BJ (cell line): ENCODE results near the gene APEX1. TPM values are rescaled to one million over a fixed set of nuclear protein-coding genes. Genes with fewer than 3 reads are reported as not detected.

Source experiments
- CTCF ChIA-PET: fragments of 350-600 bp; formaldehyde crosslinking; extraction: SDS; loops from one replicate; lab custom pipeline; 2021; ENCODE audit warnings: antibody characterized with exemption, inconsistent platforms; lab: Yijun Ruan, JAX
- POLR2A ChIA-PET: fragments of 300-600 bp; sonication (Branson Sonifier 250); formaldehyde crosslinking; extraction: SDS; loops from one replicate; lab custom pipeline; 2021; ENCODE audit warnings: antibody characterized with exemption; lab: Charles Lee
- DNase-seq: peaks from one replicate; pipeline ENCODE4 v3.0.0-alpha.2; 2011; ENCODE audit warnings: low read depth
- H3K27me3 ChIP-seq: 2 replicates; pipeline ENCODE4 v1.6.0; 2011; ENCODE audit warnings: low read length; ENCODE audit not compliant: control insufficient read depth, insufficient read depth
- H3K36me3 ChIP-seq: 2 replicates; pipeline ENCODE4 v1.5.1; 2011; ENCODE audit warnings: low read length; ENCODE audit not compliant: control insufficient read depth, insufficient read depth
- H3K4me3 ChIP-seq: 2 replicates; pipeline ENCODE4 v1.5.1; 2011; ENCODE audit warnings: low read depth, mild to moderate bottlenecking, control low read depth, low read length
- CTCF ChIP-seq: IDR thresholded peaks from 2 replicates; pipeline ENCODE4 v1.5.1; 2011; ENCODE audit warnings: low read depth, mild to moderate bottlenecking, control low read depth, inconsistent platforms, low read length, moderate library complexity; ENCODE audit not compliant: insufficient read depth
- polyA plus RNA-seq: library from polyadenylated mRNA; depleted of rRNA; stranded (reverse); fragments of >200 nt; gene quantifications from 2 replicates; pipeline ENCODE4 v1.2.3, GENCODE V29; 2011

APEX1 gene
- polyA plus RNA-seq, 1 experiment = 219 TPM

DNA sequence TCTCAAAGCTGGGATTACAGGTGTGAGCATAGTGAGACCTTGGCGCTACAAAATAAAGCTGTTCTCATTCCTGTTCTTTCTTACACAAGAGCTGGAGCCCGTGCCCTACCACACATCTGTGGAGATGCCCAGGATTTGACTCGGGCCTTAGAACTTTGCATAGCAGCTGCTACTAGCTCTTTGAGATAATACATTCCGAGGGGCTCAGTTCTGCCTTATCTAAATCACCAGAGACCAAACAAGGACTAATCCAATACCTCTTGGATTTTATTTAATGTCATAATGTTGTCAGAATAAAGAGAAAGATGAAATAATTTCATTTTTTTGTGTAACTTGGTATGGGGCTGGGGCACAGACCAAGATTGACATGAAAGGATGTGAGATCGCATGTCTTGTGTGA, 21.8 kb downstream of the APEX1 start:
- CTCF ChIA-PET = no interaction called here
- peaks cover 2% of the 10 kb centered on the region; the same call in 1 of the 2 replicates for H3K36me3 ChIP-seq
- POLR2A ChIA-PET = no interaction called here

GRCh38 chr14:20477211-20477876, 22.3 kb downstream of the APEX1 start:
- Histone ChIP-seq H3K27me3 (no peaks in the 10 kb centered on the region), H3K36me3 (peaks cover 2% of the 10 kb centered on the region; the same call in 1 of the 2 replicates), H3K4me3 (no peak overlapping the region)
- ChIA-PET POLR2A (no interaction called here), CTCF (no interaction called here)
- no peak for TF ChIP-seq CTCF
- no peak for DNase-seq

More for the DNA sequence above, 21.8 kb downstream of the APEX1 start:
- Histone ChIP-seq H3K4me3 (no peak overlapping the region), H3K27me3 (no peaks in the 10 kb centered on the region)
- TF ChIP-seq CTCF = no peak
- no peak for DNase-seq

DNA sequence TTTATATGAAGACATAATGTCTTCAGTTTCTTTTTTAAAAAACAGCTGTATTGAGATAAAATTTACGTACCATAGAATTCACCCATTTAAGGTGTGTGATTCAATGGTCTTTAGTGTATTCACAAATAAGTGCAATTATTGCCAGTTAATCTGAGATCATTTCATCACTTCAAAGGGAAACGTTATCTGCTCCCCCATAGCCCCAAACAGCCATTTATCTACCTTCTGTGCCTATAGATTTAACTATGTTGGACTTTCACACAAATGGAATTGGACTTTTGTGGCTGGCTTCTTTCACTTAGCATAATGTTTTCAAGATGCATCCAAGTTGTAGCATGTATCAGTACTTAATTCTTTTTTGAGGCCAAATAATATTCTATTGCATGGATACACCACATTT, 23.9 kb downstream of the APEX1 start:
- ChIA-PET CTCF (interaction anchor here (1.1 kb wide), 1 partner anchor 53 kb away, joined by 3 read pairs; no protein-coding TSS in a partner anchor), POLR2A (no interaction called here)
- no peaks in the 10 kb centered on the region for H3K27me3 ChIP-seq
- no peak for TF ChIP-seq CTCF
- DNase-seq = no peak
- H3K4me3 ChIP-seq = no peak overlapping the region
- H3K36me3 ChIP-seq = peaks cover 2% of the 10 kb centered on the region; the same call in 1 of the 2 replicates

GRCh38 chr14:20482382-20482781, 27.4 kb downstream of the APEX1 start:
- Histone ChIP-seq H3K36me3 (no peaks in the 10 kb centered on the region), H3K4me3 (no peak overlapping the region), H3K27me3 (no peaks in the 10 kb centered on the region; the same call in none of the 2 replicates)
- DNase-seq = no peak
- ChIA-PET POLR2A (no interaction called here), CTCF (interaction anchor here (1.4 kb wide), 1 partner anchor 9 kb away, joined by 3 read pairs; no protein-coding TSS in a partner anchor)
- TF ChIP-seq CTCF = no peak

- Histone ChIP-seq H3K36me3 (no peaks in the 10 kb centered on the region), H3K4me3 (no peak overlapping the region), H3K27me3 (no peaks in the 10 kb centered on the region; the same call in none of the 2 replicates)
- no peak for TF ChIP-seq CTCF
- no peak for DNase-seq
- ChIA-PET POLR2A (no interaction called here), CTCF (no interaction called here)
Observed at GRCh38 chr14:20485900-20486299, 30.9 kb downstream of the APEX1 start.
